T-helper 2 cell (primary cell): Measurements from ENCODE around the gene SLC22A4.

Source experiments
- DNase-seq, 5 experiments: peaks; one replicate each; pipeline versions ENCODE4 v3.0.0 to v3.0.0-alpha.2; 2012 to 2022

The SLC22A4 gene

DNA sequence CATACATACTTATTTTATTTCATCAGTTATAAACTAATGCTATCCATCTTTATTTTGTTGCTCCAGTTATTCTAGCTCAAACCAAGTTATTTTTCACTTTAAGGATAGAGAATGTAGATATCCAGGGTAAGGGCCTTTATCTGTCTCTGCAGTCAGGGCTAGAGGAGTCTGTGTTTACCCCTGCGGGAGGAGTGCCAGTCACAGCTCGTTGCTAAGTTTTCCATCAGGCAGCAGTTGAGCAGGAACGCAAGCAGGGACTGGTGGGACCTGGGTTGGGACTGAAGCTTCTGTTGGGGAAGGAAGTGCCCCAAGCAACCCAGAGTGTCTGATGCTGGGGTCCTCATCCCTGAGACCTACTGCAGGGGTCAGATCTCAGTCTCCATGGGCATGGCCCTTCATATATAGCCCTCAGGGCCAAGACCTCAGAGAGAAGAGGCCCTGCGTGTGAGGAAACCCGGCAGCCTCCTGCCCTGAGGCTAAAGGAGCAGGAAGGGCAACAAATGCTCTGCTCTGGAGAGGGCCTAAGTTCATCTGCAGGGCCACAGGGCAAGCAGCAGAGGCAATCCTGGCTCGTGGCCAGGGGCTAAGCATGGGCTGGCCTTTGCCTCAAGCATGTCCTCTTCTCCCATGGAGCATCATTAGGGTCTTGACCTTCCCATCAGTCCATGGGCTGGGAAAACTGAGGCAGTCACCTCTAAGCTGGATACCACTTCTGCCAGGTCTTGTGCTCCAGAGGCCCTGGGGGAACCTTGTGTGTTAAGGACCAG is 6.6 kb downstream of the SLC22A4 start:
- no peak for DNase-seq

DNA sequence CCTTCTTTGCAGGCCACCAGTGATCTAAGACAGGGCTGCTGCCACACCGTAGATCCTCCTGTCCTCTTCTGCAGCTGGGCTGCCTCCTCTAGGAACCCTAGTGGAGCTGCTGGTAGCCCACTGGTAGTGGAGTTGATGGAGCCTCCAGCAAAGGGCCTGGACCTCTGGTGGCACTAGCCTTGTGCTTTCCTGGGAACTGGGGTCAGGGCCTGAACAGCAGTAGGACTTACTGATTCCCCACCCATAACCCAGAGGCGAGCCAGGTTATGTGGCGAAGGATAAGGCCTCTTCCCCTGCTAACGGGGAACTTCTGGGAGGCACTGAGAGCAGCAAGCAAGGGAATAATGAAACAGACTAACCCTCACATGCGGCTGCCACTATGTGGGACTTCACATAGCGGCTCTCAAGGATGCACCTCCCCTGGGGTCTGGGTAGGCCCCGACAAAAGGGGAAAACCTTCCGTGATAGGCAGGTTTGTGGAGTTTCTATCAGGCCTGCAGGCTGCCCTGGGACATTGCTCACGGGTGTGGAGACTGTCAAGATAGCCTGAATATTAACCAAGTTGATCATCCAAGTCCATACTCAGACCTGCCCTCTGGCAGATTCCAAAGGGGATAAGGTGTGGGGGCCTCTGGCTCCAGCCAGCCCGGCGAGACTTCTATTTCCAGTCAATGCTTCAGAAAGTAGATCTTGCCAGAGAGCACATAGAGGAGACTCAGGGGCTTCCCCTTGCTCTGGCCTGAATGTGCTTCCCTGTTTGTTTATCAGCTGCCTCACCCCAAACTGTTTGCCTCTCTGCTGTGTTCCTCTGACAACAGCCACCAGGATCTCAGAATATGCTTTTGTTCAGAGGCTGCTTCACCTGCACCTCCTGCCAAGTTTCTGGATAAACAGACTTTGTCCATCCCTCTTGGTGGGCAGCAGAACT is 7.4 kb downstream of the SLC22A4 start:
- DNase-seq = no peak

DNA sequence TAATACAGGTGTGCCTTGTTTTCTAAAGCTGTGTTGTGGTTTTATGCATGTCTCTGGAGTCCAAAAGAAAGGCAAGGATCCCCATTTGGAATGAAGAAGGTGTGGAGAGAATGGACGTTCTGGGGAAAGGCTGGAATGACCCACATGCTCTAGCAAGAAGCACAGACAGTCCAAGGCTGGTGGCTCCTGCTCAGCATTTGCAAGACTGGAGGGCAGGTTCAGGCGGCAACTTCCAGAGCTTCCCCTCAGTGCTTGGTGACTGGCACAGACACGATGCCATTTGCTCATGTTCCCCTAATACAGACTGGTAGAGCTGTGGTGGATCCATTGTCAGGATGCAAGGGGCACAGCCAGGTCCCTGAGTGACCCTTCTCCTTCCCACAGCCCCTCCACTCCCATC is 8.2 kb downstream of the SLC22A4 start:
- no peak for DNase-seq

DNA sequence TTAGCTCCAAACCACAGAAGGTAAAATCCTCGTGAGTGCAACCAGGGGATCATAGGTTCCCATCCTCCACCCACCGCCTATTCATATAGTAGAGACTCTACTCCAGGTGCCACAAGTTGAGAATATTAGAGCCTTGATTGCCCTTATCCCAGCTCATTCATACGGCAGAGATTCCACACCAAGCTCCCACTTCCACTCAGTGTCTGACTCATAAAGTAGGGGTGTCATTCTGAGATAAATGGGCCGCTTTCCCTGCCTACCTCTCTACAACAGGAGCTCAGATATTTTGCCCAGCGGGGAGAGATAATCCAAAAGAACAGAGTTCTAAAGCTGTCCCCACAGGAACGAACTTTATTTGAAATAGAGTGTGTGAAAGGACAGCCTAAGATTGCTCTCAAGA is 9.4 kb downstream of the SLC22A4 start:
- no peak for DNase-seq

DNA sequence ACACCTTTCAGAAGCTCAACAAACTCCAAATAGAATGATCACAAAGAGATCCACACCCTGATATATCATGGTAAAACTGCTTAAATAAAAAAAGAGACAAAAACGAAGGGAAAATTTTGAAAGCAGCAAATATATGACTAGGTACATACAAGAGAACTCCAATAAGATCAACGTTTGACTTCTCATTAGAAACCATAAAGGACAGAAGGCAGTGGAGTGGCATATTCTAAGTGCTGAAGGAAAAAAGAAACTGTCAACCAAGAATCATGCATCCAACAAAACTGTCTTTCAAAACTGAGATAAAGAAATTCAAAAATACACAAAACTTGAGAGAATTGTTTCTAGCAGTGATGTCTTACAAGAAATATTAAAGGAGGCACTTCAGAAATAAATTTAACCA is 11.2 kb downstream of the SLC22A4 start:
- DNase-seq = no peak

DNA sequence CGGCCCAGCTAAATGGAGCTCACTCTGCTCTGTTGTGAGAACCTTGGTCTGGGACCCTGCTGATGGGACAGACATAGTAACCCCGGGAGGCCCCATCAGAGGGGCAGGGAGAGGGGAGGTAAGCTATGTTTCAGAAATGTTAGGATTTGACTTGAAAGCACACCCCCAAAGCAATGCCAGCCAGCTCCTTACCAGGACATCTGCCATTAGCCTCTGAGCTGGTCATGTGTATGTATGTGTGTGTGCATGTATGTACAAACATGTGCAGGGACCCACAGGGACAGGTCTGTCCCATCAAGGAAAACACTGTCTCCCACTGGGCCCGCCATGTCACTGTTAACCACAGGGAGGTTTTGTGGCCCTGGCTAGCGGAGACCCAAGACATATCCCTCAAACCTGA is 14.5 kb downstream of the SLC22A4 start:
- DNase-seq = no peak

DNA sequence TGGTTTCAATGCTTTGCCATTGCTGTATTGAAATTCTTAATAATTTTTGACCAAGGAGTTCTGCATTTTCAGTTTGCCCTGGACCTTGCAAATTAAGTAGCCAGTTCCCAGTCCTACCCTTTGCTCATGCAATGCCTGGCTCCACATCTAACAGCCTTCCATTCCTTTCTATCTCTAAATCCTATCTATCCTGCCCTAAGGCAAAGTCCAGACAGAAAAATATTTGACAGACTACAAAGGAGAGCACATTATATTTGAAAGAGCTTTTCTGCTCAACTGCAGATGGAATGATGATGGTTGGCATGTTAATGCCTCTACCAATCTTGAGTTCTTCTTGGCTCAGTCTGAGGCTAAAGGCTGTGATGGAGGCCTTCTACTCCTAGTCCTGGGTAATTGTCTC is 15.5 kb downstream of the SLC22A4 start:
- DNase-seq = no peak

DNA sequence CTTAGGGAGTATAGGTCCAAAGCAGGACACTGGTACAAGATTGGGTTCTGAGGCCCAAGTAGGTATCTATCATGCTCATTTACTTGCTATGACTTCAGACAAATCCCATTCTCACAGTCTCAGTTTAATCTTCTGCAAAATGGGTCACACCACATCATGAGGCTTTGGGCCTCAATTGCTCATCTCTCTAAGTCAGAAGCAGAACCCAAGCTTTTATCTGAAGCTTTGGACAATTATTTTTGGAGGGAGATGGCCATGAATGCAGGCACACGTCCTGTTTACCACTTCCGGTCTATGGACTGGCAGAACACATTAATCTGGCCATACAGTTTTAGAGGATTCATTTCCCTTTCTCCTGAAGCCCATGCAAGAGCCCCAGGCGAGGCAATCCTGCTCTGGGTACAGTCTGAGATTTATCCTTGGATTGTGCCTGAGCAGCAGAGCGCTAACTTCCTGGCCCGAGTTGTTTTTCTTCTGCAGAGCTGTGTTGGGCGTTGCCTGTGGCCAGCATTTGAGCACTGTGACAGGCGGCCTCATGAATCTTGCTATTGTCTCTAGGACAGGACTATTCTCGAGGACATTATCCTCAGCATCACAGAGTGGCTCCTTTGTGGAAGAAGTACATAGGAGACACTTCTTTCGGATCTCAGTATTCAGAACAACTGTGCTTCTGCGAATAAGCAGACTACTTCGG is 16.1 kb downstream of the SLC22A4 start:
- no peak for DNase-seq

DNA sequence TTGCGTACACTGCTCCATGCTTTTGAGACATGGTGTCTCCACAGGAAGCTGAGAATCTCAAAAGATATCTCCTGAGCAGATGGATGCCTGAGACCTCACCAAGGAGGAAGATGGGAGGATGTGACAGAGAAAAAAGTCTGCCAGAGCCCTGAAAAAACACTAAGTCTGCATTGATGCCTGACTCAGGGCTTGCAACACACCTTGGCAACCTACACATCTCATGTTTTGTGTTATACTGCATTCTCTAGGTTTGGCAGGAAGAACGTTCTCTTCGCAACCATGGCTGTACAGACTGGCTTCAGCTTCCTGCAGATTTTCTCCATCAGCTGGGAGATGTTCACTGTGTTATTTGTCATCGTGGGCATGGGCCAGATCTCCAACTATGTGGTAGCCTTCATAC is 19.2 kb downstream of the SLC22A4 start:
- DNase-seq = no peak

DNA sequence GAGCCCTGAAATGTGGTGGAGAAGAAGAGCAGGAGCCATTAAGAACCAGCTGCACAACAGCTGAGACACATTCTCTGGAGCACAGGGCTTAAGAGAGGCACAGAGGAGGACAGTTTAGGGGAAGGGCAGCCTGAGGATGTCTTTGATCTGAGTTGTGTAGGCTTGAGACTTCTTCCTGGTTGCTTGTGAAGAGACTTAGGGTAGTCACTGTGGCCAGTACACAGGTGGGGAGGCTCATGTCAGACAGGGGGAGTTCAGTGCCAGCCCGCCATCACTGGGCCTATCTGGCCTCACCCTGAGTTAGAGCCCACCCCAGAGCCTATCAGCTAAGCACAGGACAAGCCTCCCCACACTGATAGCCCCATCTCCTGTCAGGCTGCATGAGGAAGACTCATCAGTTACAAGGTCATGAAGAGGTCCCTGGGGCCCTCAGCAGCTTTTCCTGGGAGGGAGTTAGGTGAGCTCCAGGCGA is 19.8 kb downstream of the SLC22A4 start:
- DNase-seq = no peak

DNA sequence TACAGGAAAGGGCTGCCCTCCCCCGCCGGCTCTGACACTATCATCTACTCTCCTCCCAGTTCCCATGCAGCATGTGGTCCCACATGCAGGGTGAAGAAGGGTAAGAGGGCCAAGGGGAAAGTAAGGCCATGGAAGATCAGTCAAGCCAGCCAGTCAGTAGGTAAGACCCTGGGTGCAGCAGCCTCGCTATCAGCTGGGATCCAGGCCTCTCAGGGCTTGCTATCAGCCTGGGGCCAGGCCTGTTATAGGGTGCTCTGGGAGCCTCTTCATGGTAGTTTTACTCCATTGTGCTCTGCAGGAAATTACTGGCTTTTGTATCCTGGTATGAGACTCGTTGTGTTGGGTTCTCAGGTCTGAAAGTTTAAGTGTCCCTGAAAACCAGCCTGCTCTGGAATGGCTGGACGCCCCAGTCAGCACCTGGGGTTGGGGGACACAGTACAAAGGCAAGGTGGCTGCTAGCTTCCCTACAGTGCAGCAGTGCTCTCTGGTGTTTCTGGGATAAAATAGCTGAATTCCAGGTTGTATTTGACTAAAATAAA is 21.4 kb downstream of the SLC22A4 start:
- no peak for DNase-seq

DNA sequence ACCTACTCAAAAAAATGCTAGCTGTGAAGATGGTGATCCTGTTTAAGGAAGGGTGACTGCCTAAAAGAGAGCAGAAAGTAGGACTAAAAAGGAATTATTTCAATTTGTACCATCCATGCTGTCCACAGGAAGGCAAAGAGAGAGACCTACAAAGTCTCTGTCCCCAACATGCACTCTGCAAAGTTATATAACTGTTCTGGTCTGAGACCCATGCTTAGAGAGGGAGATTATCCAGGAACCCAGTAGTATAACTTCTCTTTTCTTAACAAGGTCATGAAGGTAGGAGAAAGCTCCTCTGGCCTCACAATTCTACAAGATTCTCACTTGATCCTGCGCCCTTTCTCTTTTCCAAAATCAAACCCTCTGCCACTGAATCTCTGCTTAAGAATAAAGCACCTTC is 25.8 kb downstream of the SLC22A4 start:
- DNase-seq = no peak

DNA sequence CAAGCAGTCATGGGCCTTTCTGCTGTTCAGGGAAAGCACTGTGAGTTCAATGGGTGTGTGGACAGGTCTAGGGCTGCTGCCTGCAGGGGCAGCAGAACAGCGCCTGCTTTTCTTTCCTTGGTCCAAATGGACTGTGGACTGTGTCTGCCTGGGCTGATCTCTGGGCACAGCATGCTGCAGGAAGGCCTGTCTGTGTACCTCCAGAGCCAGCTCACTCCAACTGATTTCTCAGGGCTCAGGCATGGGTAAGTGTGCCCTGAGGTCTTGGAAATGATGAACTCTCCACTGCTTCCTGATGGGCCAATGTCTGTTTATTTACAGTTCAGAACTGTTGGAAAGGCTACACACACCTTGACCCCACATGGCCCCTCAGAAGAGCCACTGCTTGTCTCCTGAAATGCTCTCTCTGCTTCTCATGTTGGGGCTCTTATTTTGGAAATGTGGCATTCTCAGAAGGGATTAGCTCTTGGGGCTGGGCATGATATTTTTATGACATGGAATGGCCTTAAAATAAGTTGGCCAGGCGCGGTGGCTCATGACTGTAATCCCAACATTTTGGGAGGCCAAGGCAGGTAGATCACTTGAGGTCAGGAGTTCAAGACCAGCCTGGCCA is 27.0 kb downstream of the SLC22A4 start:
- no peak for DNase-seq

DNA sequence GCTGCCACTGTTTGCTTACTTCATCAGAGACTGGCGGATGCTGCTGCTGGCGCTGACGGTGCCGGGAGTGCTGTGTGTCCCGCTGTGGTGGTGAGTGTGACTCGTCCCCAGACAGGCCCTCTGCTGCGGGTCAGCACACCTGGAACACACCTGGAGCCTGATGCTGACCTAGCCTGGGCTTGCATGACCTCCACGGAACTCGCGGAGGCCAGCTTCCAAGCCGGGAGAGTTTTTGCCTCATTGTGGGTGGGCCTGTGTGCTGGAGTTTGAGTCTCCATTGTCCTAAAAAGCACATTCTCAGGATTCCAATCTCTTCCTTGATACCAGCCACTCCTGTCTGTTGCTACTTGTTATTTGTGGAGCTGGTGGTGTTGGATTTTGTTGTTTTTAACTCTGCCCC is 28.1 kb downstream of the SLC22A4 start:
- DNase-seq = no peak

DNA sequence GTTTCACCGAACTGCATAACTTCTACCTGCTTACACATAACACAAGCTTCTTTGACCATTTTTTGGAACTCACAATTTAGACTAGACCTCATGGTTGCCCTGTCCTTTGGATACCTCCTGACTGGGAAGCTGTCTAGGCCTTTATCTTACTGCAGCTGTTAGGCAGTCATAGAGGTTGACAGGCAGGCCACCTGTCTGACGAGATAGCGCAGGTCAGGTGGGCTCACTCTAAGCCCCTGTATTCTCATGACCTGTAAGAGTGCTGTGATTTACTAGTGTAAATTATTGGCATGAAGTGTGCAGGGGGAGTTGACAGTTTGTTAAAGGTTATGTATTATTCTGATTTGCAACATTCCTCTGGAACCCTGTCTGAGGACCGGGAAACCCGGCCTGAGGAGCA is 29.0 kb downstream of the SLC22A4 start:
- no peak for DNase-seq

DNA sequence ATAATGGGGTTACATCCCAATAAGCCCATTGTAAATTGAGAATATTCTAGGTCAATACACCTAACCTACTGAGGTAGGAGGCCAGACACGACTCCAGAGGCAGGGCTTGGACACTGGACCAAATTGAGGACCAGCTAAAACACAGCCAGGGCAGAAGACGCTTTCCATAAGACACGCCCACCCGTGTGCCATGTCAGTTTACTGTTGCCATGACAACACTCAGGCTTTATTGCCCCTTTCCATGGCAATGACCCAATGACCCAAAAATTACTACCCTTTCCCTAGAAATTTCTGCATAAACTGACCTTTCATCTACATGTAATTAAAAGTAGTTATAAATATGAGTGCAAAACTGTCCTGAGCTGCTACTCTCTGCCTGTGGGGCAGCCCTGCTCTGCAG is 31.5 kb downstream of the SLC22A4 start:
- DNase-seq = no peak

DNA sequence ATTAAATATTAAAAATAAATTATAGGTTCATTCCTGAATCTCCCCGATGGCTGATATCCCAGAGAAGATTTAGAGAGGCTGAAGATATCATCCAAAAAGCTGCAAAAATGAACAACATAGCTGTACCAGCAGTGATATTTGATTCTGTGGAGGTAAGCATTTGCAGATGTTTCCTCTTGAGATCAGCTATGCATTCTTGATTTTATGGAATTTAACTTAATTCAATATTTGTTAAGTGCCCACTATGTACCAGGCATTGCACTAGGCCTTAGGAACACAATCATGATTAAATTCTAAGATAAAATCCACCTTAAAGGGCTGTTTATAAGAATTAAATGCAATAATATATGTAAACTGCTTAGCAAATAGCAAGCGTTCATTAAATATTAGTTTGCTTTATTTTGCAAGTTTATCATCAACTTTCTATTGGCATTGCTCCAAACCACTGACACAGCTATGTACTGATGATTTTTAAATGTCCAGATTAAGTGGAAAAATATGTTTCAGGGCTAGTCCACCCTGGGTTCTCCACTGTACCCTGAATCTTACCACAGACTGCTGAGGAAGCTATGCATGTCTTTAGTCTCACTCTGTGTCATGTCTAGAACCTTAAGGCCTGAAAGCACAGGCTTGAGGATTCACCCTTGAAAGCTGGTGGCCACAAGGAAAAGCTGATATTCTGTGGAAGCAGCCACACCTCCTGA is 33.2 kb downstream of the SLC22A4 start:
- no peak for DNase-seq

DNA sequence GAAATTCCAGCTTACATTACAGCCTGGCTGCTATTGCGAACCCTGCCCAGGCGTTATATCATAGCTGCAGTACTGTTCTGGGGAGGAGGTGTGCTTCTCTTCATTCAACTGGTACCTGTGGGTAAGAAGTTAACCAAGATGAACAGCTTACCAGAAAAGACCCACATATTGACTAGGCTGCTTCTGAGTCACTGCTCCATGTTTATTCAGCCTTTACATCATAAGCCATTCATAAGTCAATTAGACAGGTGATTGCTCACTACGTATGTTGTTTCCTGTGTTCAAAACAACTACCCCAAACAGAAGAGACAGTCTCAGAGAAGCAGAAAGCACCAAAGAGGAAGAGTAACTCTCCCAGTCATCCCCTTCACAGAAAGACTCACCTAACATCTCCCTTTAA is 40.6 kb downstream of the SLC22A4 start:
- peak in 1 of 5 experiments; percentile 45 for DNase-seq

DNA sequence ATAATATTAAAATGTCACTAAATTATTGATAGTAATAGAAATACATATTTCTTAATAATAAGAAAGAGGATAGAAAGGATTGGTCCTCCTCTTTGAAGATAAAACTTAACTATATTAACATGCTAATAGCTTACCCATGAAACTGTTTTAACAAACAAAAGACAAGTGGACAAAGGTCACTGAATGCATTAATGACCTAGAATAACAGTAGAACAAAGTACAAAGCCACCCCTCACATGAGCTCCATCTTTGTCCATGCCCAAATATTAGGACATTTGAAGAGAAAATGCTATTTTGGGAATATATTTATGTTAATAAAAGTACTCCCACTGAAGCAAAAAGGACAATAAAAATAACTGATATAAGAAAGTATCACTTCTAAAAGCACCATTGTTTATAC is 41.2 kb downstream of the SLC22A4 start:
- no peak for DNase-seq

DNA sequence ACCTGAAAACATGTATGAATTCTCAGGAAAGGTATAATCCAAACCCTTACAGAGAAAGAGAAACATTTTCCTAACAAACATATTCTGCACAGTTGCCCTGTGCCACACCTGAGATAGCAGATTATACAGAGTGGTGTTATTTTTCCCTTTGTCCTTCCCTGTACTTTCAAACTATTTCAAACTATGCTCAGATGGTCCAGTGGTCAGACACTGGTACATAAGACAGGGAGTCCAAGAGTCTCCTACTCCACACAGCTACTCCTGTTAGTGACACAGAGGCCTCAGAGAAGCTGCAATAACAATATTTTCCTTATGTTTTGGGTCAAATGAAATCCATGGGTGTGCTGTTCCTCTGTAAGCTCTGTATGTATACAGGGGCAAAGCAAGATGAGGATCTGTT is 45.3 kb downstream of the SLC22A4 start:
- DNase-seq = no peak

DNA sequence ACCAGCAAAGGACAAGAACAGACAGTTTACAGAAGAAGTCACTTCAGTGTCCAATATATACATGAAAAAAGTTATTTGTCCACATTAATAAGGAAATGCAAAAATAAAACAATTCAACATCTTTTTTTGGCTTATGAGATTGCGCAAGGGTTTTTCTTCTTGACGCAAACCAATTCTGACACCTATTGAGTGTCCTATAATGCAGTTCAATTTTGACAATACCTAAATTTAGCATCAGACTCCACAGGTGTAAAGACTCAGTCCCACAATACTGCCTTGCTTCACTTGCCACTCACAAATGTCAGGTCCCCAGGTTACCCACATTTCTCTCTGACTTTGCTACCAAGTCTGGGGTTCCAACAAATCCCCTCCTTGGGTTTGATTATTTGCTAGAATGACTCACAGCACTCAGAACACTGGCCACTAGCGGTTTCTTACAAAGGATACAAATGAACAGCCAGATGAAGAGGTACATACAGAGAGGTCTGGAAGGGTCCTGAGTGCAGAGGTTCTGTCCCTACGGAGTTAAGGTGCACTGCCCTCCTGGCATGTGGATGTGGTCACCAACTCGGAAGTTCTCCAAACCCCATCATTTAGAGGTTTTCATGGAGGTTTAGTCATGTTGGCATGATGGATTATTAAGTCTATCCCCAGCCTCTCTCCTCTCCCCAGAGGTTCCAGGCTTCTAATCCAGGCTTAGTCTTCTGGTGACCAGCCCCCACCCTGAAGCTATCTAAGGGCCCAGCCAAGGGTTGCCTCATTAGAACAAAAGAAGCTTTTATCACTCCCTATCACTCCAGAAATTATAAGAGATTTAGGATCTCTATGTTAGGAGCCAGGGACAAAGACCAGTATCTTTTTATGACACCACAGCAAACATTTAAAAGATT is 48.3 kb downstream of the SLC22A4 start:
- no peak for DNase-seq
